Sigmoid colon (tissue), 3 donors: ENCODE data around the gene RASA2.

Source experiments
- CTCF ChIP-seq, 4 experiments: fragments of 450-650 bp in 3 of 4; fragments of 200-600 bp in 1 of 4; IDR thresholded peaks; one replicate each; pipeline ENCODE4 v1.5.1; 2016 to 2019; ENCODE audit warnings: antibody characterized with exemption in 4 of 4, mild to moderate bottlenecking in 3 of 4, moderate library complexity in 2 of 4
- POLR2A ChIP-seq, 2 donors: fragments of 450-650 bp; IDR thresholded peaks; one replicate each; pipeline ENCODE4 v1.6.1; 2016; ENCODE audit warnings: antibody characterized with exemption in 2 of 2, mild to moderate bottlenecking in 2 of 2, moderate library complexity in 2 of 2

DNA sequence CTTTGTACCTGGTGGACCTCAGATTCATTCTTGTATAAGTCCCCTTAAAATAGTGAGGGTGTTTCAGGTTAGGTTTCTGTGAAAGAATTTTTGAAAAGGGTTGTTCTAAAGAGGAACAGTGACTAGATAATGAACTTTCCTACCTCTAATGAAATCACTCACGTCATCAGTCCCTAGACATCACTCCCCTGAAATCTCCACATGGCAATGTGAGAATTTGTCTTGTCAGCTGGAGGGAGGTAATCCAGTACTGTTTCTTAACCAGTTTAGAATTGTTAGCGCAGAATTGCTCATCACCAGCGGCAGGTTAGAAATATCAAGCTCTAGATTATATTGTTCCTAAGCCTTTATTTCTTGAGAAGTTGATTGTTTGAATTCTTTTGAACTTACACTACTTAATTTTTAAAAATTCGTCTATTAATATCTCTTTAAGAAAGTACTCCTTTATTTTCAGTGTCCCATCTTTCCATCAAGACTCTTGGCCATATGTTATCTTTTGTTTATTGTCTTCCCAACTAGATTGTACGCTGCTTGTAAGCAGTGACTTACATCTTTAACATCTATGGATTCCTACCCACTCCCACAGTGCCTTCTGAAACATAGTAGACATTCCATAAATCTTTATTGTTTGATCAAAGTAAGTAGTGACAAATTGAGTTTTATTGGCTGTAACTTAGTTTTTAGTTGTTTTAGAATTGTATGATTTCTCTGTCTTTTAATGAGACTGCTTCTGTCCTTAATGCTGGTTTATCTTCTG lies 52.8 kb downstream of the RASA2 start:
- TF ChIP-seq CTCF (IDR thresholded peaks at IDR 0.05) = no peak
- no peak for TF ChIP-seq POLR2A (IDR thresholded peaks at IDR 0.05)
